PFSK-1 (cell line): ENCODE measurements around the gene STAT2. TPM values are rescaled to one million over a fixed set of nuclear protein-coding genes. Genes with fewer than 3 reads are reported as not detected.

ENCODE experiments used
- FOXP2 ChIP-seq: optimal IDR thresholded peaks from 2 replicates; pipeline ENCODE3; 2011; ENCODE audit warnings: borderline replicate concordance, control low read depth, inconsistent platforms; ENCODE audit not compliant: insufficient read depth; ENCODE audit errors: extremely low read length, extremely low read depth
- POLR2AphosphoS5 ChIP-seq: IDR thresholded peaks from 2 replicates; pipeline ENCODE4 v1.6.1; 2012; ENCODE audit warnings: low read depth, mild to moderate bottlenecking, control low read depth, low read length, moderate library complexity
- SIN3A ChIP-seq: IDR thresholded peaks from 2 replicates; pipeline ENCODE4 v1.6.1; 2012; ENCODE audit warnings: mild to moderate bottlenecking, low read length, moderate library complexity, borderline replicate concordance; ENCODE audit not compliant: insufficient read depth
- TAF1 ChIP-seq: IDR thresholded peaks from 2 replicates; pipeline ENCODE4 v1.6.1; 2012; ENCODE audit warnings: low read length, control low read depth, borderline replicate concordance; ENCODE audit not compliant: insufficient read depth
- polyA plus RNA-seq: library from polyadenylated mRNA; unstranded; fragments of >200 nt; gene quantifications from one replicate; pipeline ENCODE4 v1.2.1, GENCODE V29; 2012; ENCODE audit warnings: low read depth, missing spikeins; ENCODE audit not compliant: insufficient read length
- TF ChIP-seq, protein P1 (sequence below), 2 experiments: IDR thresholded peaks; 2 replicates each; pipeline versions ENCODE4 v1.6.1 to v1.8.0; 2011 to 2012; ENCODE audit warnings: low read depth in 2 of 2, low read length in 2 of 2, control low read depth in 1 of 2, inconsistent platforms in 1 of 2, mild to moderate bottlenecking in 1 of 2, moderate library complexity in 1 of 2; ENCODE audit not compliant: insufficient read depth in 1 of 2

Gene STAT2
- polyA plus RNA-seq, result 12.6 TPM

GRCh38 chr12:56359851-56360767 is at the start of gene STAT2:
Gene STAT2, minus strand, starts transcription at chr12:56360107. Its CDS starts 3,536 bp downstream, at chr12:56356571.
- TF ChIP-seq TAF1, result no peak; the same call in 1 of the 2 replicates
- TF ChIP-seq, protein P1, sequence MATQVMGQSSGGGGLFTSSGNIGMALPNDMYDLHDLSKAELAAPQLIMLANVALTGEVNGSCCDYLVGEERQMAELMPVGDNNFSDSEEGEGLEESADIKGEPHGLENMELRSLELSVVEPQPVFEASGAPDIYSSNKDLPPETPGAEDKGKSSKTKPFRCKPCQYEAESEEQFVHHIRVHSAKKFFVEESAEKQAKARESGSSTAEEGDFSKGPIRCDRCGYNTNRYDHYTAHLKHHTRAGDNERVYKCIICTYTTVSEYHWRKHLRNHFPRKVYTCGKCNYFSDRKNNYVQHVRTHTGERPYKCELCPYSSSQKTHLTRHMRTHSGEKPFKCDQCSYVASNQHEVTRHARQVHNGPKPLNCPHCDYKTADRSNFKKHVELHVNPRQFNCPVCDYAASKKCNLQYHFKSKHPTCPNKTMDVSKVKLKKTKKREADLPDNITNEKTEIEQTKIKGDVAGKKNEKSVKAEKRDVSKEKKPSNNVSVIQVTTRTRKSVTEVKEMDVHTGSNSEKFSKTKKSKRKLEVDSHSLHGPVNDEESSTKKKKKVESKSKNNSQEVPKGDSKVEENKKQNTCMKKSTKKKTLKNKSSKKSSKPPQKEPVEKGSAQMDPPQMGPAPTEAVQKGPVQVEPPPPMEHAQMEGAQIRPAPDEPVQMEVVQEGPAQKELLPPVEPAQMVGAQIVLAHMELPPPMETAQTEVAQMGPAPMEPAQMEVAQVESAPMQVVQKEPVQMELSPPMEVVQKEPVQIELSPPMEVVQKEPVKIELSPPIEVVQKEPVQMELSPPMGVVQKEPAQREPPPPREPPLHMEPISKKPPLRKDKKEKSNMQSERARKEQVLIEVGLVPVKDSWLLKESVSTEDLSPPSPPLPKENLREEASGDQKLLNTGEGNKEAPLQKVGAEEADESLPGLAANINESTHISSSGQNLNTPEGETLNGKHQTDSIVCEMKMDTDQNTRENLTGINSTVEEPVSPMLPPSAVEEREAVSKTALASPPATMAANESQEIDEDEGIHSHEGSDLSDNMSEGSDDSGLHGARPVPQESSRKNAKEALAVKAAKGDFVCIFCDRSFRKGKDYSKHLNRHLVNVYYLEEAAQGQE (IDR thresholded peaks at IDR 0.05; ENCODE audit: insufficient read depth in 1 of 2, low read depth in 2 of 2, low read length in 2 of 2), result no peak
- peak; percentile 70 for TF ChIP-seq FOXP2
- peak; percentile 92; the same call in 1 of the 2 replicates for TF ChIP-seq SIN3A
- TF ChIP-seq POLR2AphosphoS5, result peak; percentile 72

DNA sequence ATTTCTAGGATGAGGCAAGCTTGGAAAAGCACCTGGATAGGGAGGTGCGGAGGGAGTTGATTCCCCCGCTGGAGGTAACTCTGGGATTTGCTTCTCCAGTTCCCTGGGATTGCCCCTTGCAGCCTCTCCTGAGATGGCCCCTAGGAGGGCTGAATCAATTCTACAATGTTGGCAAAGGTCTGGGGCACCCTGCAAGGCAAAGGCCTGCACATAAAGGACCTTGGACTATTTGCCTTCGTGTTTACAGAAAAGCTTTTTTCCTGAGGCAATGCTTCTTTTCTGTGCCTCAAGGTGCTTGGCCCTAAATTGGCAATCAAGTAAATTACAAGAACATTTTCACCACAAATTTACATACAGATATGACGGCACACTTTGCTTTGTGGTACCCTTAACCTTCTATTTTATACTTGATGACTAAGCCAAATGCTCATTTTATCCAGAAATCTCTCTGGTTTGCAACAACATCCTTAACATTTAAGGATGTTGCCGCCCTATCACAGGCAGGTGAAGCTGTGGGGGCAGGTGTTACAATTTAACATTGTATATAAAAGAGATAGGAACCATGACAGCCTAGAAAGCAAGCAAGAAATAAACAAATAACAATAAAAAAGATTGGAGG is 49.0 kb upstream of the STAT2 start:
- no peak for TF ChIP-seq TAF1
- no peak for TF ChIP-seq FOXP2
- TF ChIP-seq, protein P1 (IDR thresholded peaks at IDR 0.05; ENCODE audit: insufficient read depth in 1 of 2, low read depth in 2 of 2, low read length in 2 of 2), result no peak
- no peak for TF ChIP-seq SIN3A
- TF ChIP-seq POLR2AphosphoS5, result no peak

GRCh38 chr12:56398324-56398723 is 38.4 kb upstream of the STAT2 start:
- TF ChIP-seq FOXP2, result no peak
- TF ChIP-seq, protein P1 (IDR thresholded peaks at IDR 0.05; ENCODE audit: insufficient read depth in 1 of 2, low read depth in 2 of 2, low read length in 2 of 2), result no peak
- TF ChIP-seq TAF1, result no peak
- TF ChIP-seq POLR2AphosphoS5, result no peak
- TF ChIP-seq SIN3A, result no peak

GRCh38 chr12:56392331-56392730 is 32.4 kb upstream of the STAT2 start:
- TF ChIP-seq POLR2AphosphoS5, result no peak
- no peak for TF ChIP-seq FOXP2
- TF ChIP-seq SIN3A, result no peak

GRCh38 chr12:56391721-56392120 is 31.8 kb upstream of the STAT2 start:
- TF ChIP-seq FOXP2, result no peak
- no peak for TF ChIP-seq TAF1
- no peak for TF ChIP-seq POLR2AphosphoS5
- TF ChIP-seq, protein P1 (IDR thresholded peaks at IDR 0.05; ENCODE audit: insufficient read depth in 1 of 2, low read depth in 2 of 2, low read length in 2 of 2), result no peak
